WTC11 (cell line): ENCODE data around the gene AFP. TPM values are rescaled to one million over a fixed set of nuclear protein-coding genes. Genes with fewer than 3 reads are reported as not detected.

Experiments
- ATAC-seq: fragments of 200-7000 bp; cut with Tn5 transposase; 2 replicates; pipeline ENCODE4 v1.10.0; 2021; ENCODE audit warnings: mild to moderate bottlenecking, moderate library complexity
- CTCF ChIA-PET: fragments of 300-600 bp; sonication (Branson Sonifier 250); formaldehyde crosslinking; loops from one replicate; lab custom pipeline; 2021; ENCODE audit warnings: antibody characterized with exemption; lab: Charles Lee
- POLR2A ChIA-PET: fragments of 350-600 bp; sonication (Branson Sonifier 250); formaldehyde crosslinking; loops from one replicate; lab custom pipeline; 2021; ENCODE audit warnings: antibody characterized with exemption; lab: Charles Lee
- DNase-seq: peaks from one replicate; pipeline ENCODE4 v3.0.0; 2021; ENCODE audit warnings: low spot score
- H3K27ac Mint-ChIP-seq: 2 replicates; pipeline ENCODE4 v1.8.0; 2021; ENCODE audit warnings: mixed read lengths
- H3K27me3 Mint-ChIP-seq: 2 replicates; pipeline ENCODE4 v1.8.0; 2021; ENCODE audit warnings: low read depth, mild to moderate bottlenecking, moderate library complexity, mixed read lengths
- H3K36me3 Mint-ChIP-seq: 2 replicates; pipeline ENCODE4 v1.8.0; 2021; ENCODE audit warnings: mixed read lengths
- H3K4me1 Mint-ChIP-seq: 2 replicates; pipeline ENCODE4 v1.8.0; 2022; ENCODE audit warnings: mixed read lengths
- H3K4me3 Mint-ChIP-seq: 2 replicates; pipeline ENCODE4 v1.8.0; 2021; ENCODE audit warnings: mild to moderate bottlenecking, moderate library complexity, mixed read lengths
- H3K9me3 Mint-ChIP-seq: 2 replicates; pipeline ENCODE4 v1.8.0; 2021; ENCODE audit warnings: mixed read lengths
- CBFB ChIP-seq: sonication (generic); formaldehyde crosslinking; IDR thresholded peaks from 2 replicates; pipeline ENCODE4 v1.8.1; 2022; ENCODE audit warnings: mild to moderate bottlenecking, low read depth, missing genetic modification reagents
- CREM ChIP-seq: sonication (generic); formaldehyde crosslinking; IDR thresholded peaks from 2 replicates; pipeline ENCODE4 v1.8.1; 2022; ENCODE audit warnings: mild to moderate bottlenecking, missing genetic modification reagents, moderate library complexity
- E2F5 ChIP-seq: sonication (generic); formaldehyde crosslinking; IDR thresholded peaks from 2 replicates; pipeline ENCODE4 v1.8.1; 2022; ENCODE audit warnings: mild to moderate bottlenecking, moderate library complexity, missing genetic modification reagents
- HMGXB4 ChIP-seq: sonication (generic); formaldehyde crosslinking; IDR thresholded peaks from 2 replicates; pipeline ENCODE4 v1.8.1; 2023; ENCODE audit warnings: mild to moderate bottlenecking, moderate library complexity, missing genetic modification reagents
- IRF2 ChIP-seq: sonication (generic); formaldehyde crosslinking; IDR thresholded peaks from 2 replicates; pipeline ENCODE4 v1.8.0; 2022; ENCODE audit warnings: low read depth, missing genetic modification reagents, borderline replicate concordance
- NFATC4 ChIP-seq: fragments of 250-450 bp; sonication (Bioruptor Pico); IDR thresholded peaks from 2 replicates; pipeline ENCODE4 v1.9.0; 2021; ENCODE audit warnings: mild to moderate bottlenecking
- NR2C2 ChIP-seq: sonication (generic); formaldehyde crosslinking; IDR thresholded peaks from 2 replicates; pipeline ENCODE4 v1.8.0; 2022; ENCODE audit warnings: mild to moderate bottlenecking, missing genetic modification reagents
- OVOL2 ChIP-seq: fragments of 250-450 bp; sonication (Bioruptor Pico); IDR thresholded peaks from 2 replicates; pipeline ENCODE4 v1.9.0; 2021; ENCODE audit warnings: mild to moderate bottlenecking, borderline replicate concordance
- SOX15 ChIP-seq: fragments of 250-450 bp; sonication (Bioruptor Pico); IDR thresholded peaks from 2 replicates; pipeline ENCODE4 v1.9.0; 2021; ENCODE audit warnings: mild to moderate bottlenecking
- STAT6 ChIP-seq: sonication (generic); formaldehyde crosslinking; conservative IDR thresholded peaks from 2 replicates; pipeline ENCODE4 v1.8.1; 2023; ENCODE audit warnings: mild to moderate bottlenecking, low read depth, missing genetic modification reagents, moderate library complexity
- ZBTB43 ChIP-seq: sonication (generic); formaldehyde crosslinking; IDR thresholded peaks from 2 replicates; pipeline ENCODE4 v1.8.1; 2023; ENCODE audit warnings: mild to moderate bottlenecking, missing genetic modification reagents
- ZNF512 ChIP-seq: sonication (generic); formaldehyde crosslinking; IDR thresholded peaks from 2 replicates; pipeline ENCODE4 v1.8.1; 2022; ENCODE audit warnings: missing genetic modification reagents, borderline replicate concordance
- total RNA-seq: library from RNA; stranded (reverse); gene quantifications from 3 replicates; pipeline ENCODE4 v1.2.3, GENCODE V29; 2021

The AFP gene
- total RNA-seq, 1 experiment from 2014 or later, result 1.8 TPM

GRCh38 chr4:73447671-73448070 lies 11.7 kb downstream of the AFP start:
- Mint-ChIP-seq H3K9me3 (no peaks in the 10 kb centered on the region), H3K36me3 (no peaks in the 10 kb centered on the region), H3K27ac (no peak overlapping the region), H3K4me1 (peaks cover 40% of the 10 kb centered on the region), H3K27me3 (peaks cover 52% of the 10 kb centered on the region), H3K4me3 (no peak overlapping the region)
- POLR2A ChIA-PET, result interaction anchor here (1.1 kb wide), 1 partner anchor 20 kb away, joined by 5 read pairs; no protein-coding TSS in a partner anchor
- CTCF ChIA-PET, result interaction anchor here (5.3 kb wide), 1 partner anchor 107 kb away, joined by 77 read pairs; no protein-coding TSS in a partner anchor
- DNase-seq (no peak), ATAC-seq (no peak)
- TF ChIP-seq CREM (CRISPR knock-in tag) (no peak), NFATC4 (CRISPR knock-in tag) (no peak), IRF2 (CRISPR knock-in tag) (no peak), ZBTB43 (CRISPR knock-in tag) (no peak), HMGXB4 (CRISPR knock-in tag) (no peak), E2F5 (CRISPR knock-in tag) (no peak)

GRCh38 chr4:73448448-73449203 lies 12.6 kb downstream of the AFP start:
- Mint-ChIP-seq H3K27ac (no peak overlapping the region), H3K9me3 (no peaks in the 10 kb centered on the region), H3K4me3 (no peak overlapping the region), H3K27me3 (peaks cover 53% of the 10 kb centered on the region), H3K4me1 (peaks cover 50% of the 10 kb centered on the region), H3K36me3 (no peaks in the 10 kb centered on the region)
- POLR2A ChIA-PET, result no interaction called here
- CTCF ChIA-PET, result no interaction called here
- no peak for DNase-seq
- no peak for TF ChIP-seq OVOL2
- TF ChIP-seq ZBTB43 (CRISPR knock-in tag), result no peak
- TF ChIP-seq CBFB (CRISPR knock-in tag), result no peak
- TF ChIP-seq STAT6 (CRISPR knock-in tag), result no peak
- no peak for TF ChIP-seq NR2C2 (CRISPR knock-in tag)
- TF ChIP-seq SOX15 (CRISPR knock-in tag), result no peak
- TF ChIP-seq ZNF512 (CRISPR knock-in tag), result no peak
- ATAC-seq, result no peak
